Left ventricle myocardium inferior (tissue), 1 donor: ENCODE measurements around the gene AHCY. TPM values are rescaled to one million over a fixed set of nuclear protein-coding genes. Genes with fewer than 3 reads are reported as not detected.
"Not testable (repeated sequence)": the region's sequence is repeated elsewhere in the genome, so short reads cannot be mapped to it uniquely, and the experiment has no call there.

Experiments
- DNase-seq: peaks from one replicate; pipeline ENCODE4 v3.0.0-alpha.2; 2020
- H3K27ac ChIP-seq: fragments of 200-600 bp; replicated peaks from 2 replicates; pipeline ENCODE4 v1.8.0; 2021
- H3K27me3 ChIP-seq: fragments of 200-600 bp; 2 replicates; pipeline ENCODE4 v1.8.0; 2021; ENCODE audit warnings: low read depth
- H3K36me3 ChIP-seq: fragments of 200-600 bp; 2 replicates; pipeline ENCODE4 v1.8.0; 2021
- H3K4me1 ChIP-seq: fragments of 200-600 bp; 2 replicates; pipeline ENCODE4 v1.8.0; 2021
- H3K4me3 ChIP-seq: fragments of 200-600 bp; 2 replicates; pipeline ENCODE4 v1.8.0; 2021; ENCODE audit warnings: mild to moderate bottlenecking, moderate library complexity
- H3K9me3 ChIP-seq: fragments of 200-600 bp; replicated peaks from 2 replicates; pipeline ENCODE4 v1.8.0; 2021
- CTCF ChIP-seq: fragments of 200-600 bp; IDR thresholded peaks from 2 replicates; pipeline ENCODE4 v1.8.0; 2021; ENCODE audit warnings: antibody characterized with exemption, mild to moderate bottlenecking, borderline replicate concordance
- intact Hi-C: fragments of 100-400 bp; cut with micrococcal nuclease; formaldehyde crosslinking; loops from one replicate; pipeline ENCODE4 v1.11.0; 2022
- total RNA-seq: library from RNA; stranded (reverse); fragmentation: NEBNext Ultra II Directional; extraction: Animal tissue kit (Norgen Biotek cat#: 25700); gene quantifications from one replicate; pipeline ENCODE4 v1.2.1, GENCODE V29; 2021
- donor health status: DM: no; HTN: yes; CAD: no; lungs with severe emphysema.

AHCY gene
- total RNA-seq, 1 donor from 2014 or later, result 66.2 TPM

DNA sequence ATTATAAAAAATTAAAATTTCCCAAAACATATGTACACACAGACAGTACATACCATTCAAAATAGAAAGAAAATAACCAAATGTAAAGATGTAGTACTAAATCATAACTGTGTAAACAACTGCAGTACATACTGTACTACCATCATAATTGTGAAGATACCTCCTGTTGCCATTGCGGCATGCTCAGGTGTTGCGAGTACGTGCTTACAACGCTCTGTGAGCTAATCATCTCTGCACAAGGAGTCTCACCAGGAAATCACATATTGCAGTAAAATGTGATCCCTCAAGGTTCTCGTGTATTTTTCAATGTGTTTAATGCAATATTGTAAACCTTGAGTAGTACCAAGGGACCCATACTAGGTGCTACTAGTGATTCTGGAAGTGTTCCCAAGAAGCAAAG lies 39.0 kb downstream of the AHCY start:
- Histone ChIP-seq H3K36me3 (no peaks in the 10 kb centered on the region), H3K4me1 (peaks cover 26% of the 10 kb centered on the region), H3K4me3 (no peak overlapping the region), H3K27ac (no peak overlapping the region), H3K9me3 (no peaks in the 10 kb centered on the region), H3K27me3 (no peaks in the 10 kb centered on the region)
- TF ChIP-seq CTCF, result no peak
- no peak for DNase-seq
- intact Hi-C loops, result no loop called here

DNA sequence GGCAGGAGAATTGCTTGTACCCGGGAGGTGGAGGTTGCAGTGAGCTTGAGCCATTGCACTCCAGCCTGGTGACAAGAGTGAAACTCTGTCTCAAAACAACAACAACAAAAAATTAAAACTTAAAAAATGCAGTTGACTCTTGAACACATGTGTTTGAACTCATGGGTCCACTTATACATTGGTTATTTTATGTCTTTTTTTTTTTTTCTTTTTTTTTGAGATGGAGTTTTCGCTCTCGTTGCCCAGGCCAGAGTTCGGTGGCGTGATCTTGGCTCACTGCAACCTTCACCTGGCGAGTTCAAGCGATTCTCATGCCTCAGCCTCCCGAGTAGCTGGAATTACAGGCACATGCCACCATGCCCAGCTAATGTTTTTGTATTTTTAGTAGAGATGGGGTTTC lies 39.7 kb downstream of the AHCY start:
- H3K4me3 ChIP-seq, result peak overlapping the region; percentile 40
- H3K4me1 ChIP-seq, result peaks cover 20% of the 10 kb centered on the region
- DNase-seq, H3K9me3 ChIP-seq, H3K27me3 ChIP-seq, intact Hi-C loops, H3K36me3 ChIP-seq: not testable (repeated sequence)
- peak overlapping the region; percentile 83 for H3K27ac ChIP-seq

- Histone ChIP-seq H3K27me3 (no peaks in the 10 kb centered on the region), H3K27ac (peak overlapping the region; percentile 83), H3K4me3 (peak overlapping the region; percentile 40), H3K9me3 (no peaks in the 10 kb centered on the region), H3K4me1 (peaks cover 20% of the 10 kb centered on the region), H3K36me3 (no peaks in the 10 kb centered on the region)
- intact Hi-C loops, result no loop called here
- peak; percentile 48 for DNase-seq
- no peak for TF ChIP-seq CTCF
These were observed 40.5 kb downstream of the AHCY start for GRCh38 chr20:34262488-34263288.

GRCh38 chr20:34260208-34260942 lies 42.8 kb downstream of the AHCY start:
- Histone ChIP-seq H3K27ac (no peak overlapping the region), H3K27me3 (no peaks in the 10 kb centered on the region), H3K36me3 (no peaks in the 10 kb centered on the region), H3K4me3 (no peak overlapping the region), H3K9me3 (no peaks in the 10 kb centered on the region), H3K4me1 (peaks cover 20% of the 10 kb centered on the region)
- intact Hi-C loops, result no loop called here
- no peak for TF ChIP-seq CTCF
- no peak for DNase-seq

GRCh38 chr20:34256629-34257124 lies 46.5 kb downstream of the AHCY start:
- no peak for TF ChIP-seq CTCF
- Histone ChIP-seq H3K27ac (no peak overlapping the region), H3K4me3 (no peak overlapping the region), H3K4me1 (peaks cover under 1% of the 10 kb centered on the region), H3K36me3 (no peaks in the 10 kb centered on the region), H3K9me3 (no peaks in the 10 kb centered on the region), H3K27me3 (no peaks in the 10 kb centered on the region)
- no peak for DNase-seq
- intact Hi-C loops, result no loop called here

- H3K27ac ChIP-seq, result no peak overlapping the region
These were observed 48.2 kb downstream of the AHCY start for GRCh38 chr20:34254979-34255378.

DNA sequence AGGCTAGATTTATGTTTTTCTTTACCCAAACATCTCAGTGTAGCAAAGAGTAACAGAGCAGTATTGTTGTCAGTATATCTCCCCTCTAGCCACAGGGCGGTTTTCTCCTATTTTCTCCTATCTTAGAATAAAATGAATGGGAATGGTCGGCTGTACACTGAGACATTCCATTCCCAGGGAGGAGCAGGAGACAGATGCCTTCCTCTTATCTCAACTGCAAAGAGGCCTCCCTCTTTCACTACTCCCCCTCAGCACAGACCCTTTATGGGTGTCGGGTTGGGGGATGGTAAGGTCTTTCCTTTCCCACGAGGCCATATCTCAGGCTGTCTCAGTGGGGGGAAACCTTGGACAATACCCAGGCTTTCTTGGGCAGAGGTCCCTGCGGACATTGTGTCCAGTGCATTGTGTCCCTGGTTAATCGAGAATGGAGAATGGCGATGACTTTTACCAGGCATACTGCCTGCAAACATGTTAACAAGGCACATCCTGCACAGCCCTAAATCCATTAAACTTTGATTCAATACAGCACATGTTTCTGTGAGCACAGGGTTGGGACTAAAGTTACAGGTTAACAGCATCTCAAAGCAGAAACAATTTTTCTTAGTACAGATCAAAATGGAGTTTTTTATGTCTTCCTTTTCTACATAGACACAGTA lies 50.6 kb downstream of the AHCY start:
- H3K9me3 ChIP-seq, intact Hi-C loops, H3K36me3 ChIP-seq, DNase-seq, H3K4me3 ChIP-seq, H3K27me3 ChIP-seq, H3K4me1 ChIP-seq, H3K27ac ChIP-seq: not testable (repeated sequence)

More at GRCh38 chr20:34254979-34255378, 48.2 kb downstream of the AHCY start:
- Histone ChIP-seq H3K27me3 (no peaks in the 10 kb centered on the region), H3K4me3 (no peak overlapping the region), H3K4me1 (no peaks in the 10 kb centered on the region), H3K36me3 (no peaks in the 10 kb centered on the region), H3K9me3 (no peaks in the 10 kb centered on the region)
- DNase-seq, result no peak
- no peak for TF ChIP-seq CTCF
- intact Hi-C loops, result no loop called here
